ENCODE data around the gene CDKL2.
"Not testable (repeated sequence)": the region's sequence is repeated elsewhere in the genome, so short reads cannot be mapped to it uniquely, and the experiment has no call there.

Gene CDKL2

DNA sequence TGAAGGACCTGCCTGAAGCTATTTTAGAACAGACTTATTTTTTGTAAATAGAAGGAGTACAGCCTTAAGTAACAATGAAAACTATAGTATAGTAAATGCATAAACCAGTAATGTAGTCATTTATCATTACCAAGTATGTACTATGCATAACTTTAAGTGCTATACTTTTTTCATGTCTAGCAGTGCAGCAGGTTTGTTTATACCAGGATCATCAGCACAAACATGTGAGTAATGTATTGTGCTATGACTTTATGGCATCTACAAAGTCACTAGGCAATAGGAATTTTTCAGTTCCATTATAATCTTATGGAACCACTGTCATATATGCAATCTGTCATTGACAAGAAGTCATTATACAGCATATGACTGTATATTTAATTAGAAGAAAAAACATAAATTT lies 77.9 kb downstream of the CDKL2 start:
- DNase-seq (ENCODE audit: low read depth), result no peak

DNA sequence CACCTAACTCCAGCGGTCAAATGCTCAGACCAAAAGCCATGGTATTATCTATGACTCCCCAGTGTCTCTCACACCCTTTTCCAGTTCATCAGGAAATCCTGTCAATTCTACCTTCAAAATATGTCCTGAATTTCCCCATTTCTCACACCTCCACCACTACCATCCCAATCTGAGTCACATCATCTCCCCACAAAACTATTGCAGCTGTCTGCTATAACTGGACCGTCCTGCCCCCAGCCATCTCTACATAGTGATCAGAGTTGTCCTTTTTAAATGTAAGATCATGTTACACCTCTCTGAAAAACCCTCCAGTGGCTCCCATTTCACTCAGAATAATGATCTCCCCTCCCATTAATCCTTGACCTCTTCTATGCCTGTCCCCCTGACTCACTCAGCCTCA lies 81.3 kb downstream of the CDKL2 start:
- no peak for DNase-seq (ENCODE audit: low read depth)

DNA sequence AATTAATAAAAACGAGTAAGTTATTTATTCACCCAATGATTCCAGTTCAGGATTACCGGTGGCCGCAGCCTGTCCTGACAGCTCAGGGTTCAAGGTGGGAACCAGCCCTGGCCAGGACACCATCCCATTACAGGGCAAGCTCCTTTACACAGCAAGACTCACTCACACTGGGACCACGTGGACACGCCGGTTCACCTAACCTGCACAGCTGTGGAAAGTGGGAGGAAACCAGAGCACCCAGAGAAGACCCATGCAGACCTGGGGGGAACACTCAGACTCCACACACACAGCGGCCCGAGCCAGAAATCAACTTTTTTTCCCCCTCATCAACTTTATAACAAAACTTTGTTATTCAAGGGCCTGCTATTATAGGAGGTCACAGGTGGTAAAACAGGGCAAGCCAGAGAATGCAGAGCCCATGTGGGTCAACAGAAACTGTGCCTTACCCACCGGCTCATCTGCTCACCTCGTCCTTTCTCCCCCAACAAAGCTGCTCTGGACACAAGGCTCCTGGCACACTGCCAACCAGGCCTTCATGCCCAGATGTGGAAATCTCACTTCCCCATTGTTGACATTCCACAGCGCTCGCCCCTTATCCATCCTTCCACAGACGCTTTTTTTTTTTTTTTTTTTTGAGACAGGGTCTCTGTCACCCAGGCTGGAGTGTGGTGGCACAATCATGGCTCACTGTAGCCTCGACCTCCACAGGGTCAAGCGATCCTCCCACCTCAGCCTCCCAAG lies 82.5 kb downstream of the CDKL2 start:
- no peak for DNase-seq (ENCODE audit: low read depth)

GRCh38 chr4:75545526-75545925 lies 84.8 kb downstream of the CDKL2 start:
- DNase-seq (ENCODE audit: low read depth), result no peak

- DNase-seq (ENCODE audit: low read depth), result no peak
These were observed 85.5 kb downstream of the CDKL2 start for GRCh38 chr4:75544870-75545269.

DNA sequence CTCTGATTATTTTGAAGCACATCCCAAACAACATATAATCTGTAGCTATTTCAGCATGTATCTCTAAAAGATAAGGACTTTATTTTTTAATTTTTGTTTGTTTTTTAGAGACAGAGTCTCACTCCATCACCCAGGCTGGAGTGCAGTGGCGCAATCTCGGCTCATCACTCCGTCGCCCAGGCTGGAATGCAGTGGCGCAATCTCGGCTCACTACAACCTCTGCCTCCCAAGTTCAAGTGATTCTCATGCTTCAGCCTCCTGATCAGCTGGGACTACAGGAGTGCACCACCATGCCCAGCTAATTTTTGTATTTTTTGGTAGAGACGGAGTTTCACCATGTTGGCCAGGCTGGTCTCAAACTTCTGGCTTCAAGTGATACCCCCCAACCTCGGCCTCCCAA lies 86.1 kb downstream of the CDKL2 start:
- DNase-seq (ENCODE audit: low read depth), result not testable (repeated sequence)

DNA sequence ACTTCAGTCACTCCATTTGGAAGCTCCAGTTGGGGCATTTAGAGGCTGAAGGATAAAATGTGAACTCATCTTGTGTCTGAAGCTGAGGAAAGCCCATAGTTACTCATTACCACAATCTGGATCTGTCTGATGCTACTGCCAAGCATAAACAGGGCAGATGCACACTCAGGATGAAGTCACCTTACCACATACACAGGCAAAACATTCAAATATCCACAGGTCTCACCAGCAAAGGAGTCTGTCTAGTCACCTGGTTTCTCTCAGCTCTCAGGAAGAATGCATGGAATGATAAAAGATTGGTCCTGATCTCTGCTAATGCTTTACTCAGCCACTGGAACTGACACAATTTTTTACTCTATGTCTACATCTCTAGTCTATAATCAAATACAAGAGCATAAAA lies 87.5 kb downstream of the CDKL2 start:
- DNase-seq (ENCODE audit: low read depth), result no peak

GRCh38 chr4:75537308-75537707 lies 93.0 kb downstream of the CDKL2 start:
- not testable (repeated sequence) for DNase-seq (ENCODE audit: low read depth)

DNA sequence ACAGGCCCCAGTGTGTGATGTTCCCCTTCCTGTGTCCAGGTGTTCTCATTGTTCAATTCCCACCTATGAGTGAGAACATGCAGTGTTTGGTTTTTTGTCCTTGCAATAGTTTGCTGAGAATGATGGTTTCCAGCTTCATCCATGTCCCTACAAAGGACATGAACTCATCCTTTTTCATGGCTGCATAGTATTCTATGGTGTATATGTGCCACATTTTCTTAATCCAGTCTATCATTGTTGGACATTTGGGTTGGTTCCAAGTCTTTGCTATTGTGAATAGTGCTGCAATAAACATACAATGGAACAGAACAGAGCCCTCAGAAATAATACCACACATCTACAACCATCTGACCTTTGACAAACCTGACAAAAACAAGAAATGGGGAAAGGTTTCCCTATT lies 96.4 kb downstream of the CDKL2 start:
- DNase-seq (ENCODE audit: low read depth), result not testable (repeated sequence)

DNA sequence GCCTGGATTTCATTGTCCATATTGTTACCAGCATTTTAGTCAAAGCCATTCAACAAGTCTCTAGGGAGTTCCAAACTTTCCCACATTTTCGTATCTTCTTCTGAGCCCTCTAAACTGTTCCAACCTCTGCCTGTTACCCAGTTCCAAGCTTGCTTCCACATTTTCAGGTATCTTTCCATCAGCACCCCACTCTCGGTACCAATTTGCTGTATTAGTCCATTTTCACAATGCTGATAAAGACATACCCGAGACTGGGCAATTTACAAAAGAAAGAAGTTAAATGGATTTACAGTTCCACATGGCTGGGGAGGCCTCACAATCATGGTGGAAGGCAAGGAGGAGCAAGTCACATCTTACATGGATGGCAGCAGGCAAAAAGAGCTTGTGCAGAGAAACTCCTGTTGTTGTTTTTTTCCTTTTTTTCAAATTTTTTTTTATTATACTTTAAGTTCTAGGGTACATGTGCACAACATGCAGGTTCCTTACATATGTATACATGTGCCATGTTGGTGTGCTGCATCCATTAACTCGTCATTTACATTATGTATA lies 96.9 kb downstream of the CDKL2 start:
- not testable (repeated sequence) for DNase-seq (ENCODE audit: low read depth)

DNA sequence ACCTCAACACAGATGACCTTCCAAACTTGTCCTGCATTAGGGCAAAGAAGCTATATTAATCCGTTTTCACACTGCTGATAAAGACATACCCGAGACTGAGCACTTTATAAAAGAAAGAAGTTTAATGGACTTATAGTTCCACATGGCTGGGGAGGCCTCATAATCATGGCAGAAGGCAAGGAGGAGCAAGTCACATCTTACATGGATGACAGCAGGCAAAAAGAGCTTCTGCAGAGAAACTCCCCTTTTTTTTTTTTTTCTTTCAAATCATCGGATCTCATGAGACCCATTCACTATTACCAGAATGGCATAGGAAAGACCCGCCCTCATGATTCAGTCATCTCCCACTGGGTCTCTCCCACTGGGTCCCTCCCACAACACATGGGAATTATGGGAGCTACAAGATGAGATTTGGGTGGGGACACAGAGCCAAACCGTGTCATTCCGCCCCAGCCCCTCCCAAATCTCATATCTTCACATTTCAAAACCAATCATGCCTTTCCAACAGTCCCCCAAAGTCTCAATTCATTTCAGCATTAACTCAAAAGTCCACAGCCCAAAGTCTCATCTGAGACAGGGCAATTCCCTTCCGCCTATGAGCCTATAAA lies 98.7 kb downstream of the CDKL2 start:
- DNase-seq (ENCODE audit: low read depth), result not testable (repeated sequence)

DNA sequence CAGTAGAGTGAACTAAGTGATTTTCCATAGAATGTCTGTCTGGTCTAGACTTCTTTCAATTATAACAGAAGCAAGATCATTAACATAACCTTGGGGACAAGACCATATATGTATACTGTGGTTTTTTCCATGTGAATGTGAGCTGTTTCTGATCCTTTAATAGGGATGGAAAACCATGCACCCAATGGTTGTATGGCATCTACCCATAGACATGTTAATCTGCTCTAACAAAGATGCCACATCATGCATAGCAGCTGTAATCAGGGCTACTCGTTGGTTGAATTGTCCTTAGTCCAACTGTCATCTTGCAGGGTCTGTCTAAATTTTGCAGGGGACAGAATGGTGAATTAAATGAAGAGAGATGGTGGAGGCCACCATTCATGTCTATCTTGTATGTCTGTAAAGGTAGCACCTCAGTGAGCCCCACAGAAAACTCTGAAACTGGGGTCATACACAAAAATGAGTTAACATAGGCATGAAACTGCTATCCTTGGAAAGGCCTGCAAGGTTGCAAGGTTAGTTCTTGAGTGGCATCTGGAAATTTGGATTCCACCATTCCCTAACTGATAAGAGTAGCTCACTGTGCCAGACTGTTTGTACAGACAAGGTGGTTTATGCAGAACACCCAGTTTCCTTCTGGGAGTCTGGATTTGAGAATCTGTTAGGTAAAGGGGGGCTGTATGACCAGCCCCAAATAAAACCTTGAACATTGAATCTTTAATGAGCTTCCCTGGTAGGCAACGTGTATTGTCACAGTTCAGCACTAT lies 99.6 kb downstream of the CDKL2 start:
- DNase-seq (ENCODE audit: low read depth), result no peak

Data from T-helper 22 cell (primary cell).